SK-N-SH (cell line): Measurements from ENCODE around the gene PCDHGC4.

Source experiments
- CTCF ChIP-seq: fragments of 200-600 bp; sonication (generic); IDR thresholded peaks from 2 replicates; pipeline ENCODE4 v1.6.1; 2017; ENCODE audit warnings: antibody characterized with exemption, mild to moderate bottlenecking, moderate library complexity
- EP300 ChIP-seq, 2 experiments: IDR thresholded peaks; 2 replicates each; pipeline versions ENCODE4 v1.4.0 to v1.6.1; 2012; ENCODE audit warnings: borderline replicate concordance in 1 of 2, low read depth in 1 of 2, low read length in 1 of 2
- EZH2phosphoT487 ChIP-seq: fragments of 200-600 bp; sonication (generic); IDR thresholded peaks from 2 replicates; pipeline ENCODE4 v1.6.1; 2017; ENCODE audit warnings: low read depth, mixed run types, mild to moderate bottlenecking, antibody characterized with exemption, moderate library complexity, borderline replicate concordance
- FOSL2 ChIP-seq: IDR thresholded peaks from 2 replicates; pipeline ENCODE4 v1.4.0; 2012; ENCODE audit warnings: low read depth, mild to moderate bottlenecking, moderate library complexity, borderline replicate concordance
- GABPA ChIP-seq: IDR thresholded peaks from 2 replicates; pipeline ENCODE4 v1.4.0; 2012; ENCODE audit warnings: low read depth, mild to moderate bottlenecking
- GATA2 ChIP-seq: sonication (generic); formaldehyde crosslinking; IDR thresholded peaks from 2 replicates; pipeline ENCODE4 v1.5.0; 2020; ENCODE audit warnings: mild to moderate bottlenecking, missing genetic modification reagents
- MXI1 ChIP-seq: IDR thresholded peaks from 2 replicates; pipeline ENCODE4 v1.6.1; 2012; ENCODE audit warnings: mild to moderate bottlenecking, low read depth, low read length, improper control_type of control experiment
- POLR2AphosphoS5 ChIP-seq: IDR thresholded peaks from 2 replicates; pipeline ENCODE4 v1.6.1; 2012; ENCODE audit warnings: low read depth, low read length
- RAD21 ChIP-seq: IDR thresholded peaks from 2 replicates; pipeline ENCODE4 v1.6.1; 2012; ENCODE audit warnings: mild to moderate bottlenecking, low read length
- TAF1 ChIP-seq: IDR thresholded peaks from 2 replicates; pipeline ENCODE4 v1.6.1; 2012; ENCODE audit warnings: low read depth, mild to moderate bottlenecking, low read length, moderate library complexity, borderline replicate concordance
- USF2 ChIP-seq: fragments of 150-350 bp; IDR thresholded peaks from 2 replicates; pipeline ENCODE4 v1.6.1; 2017; ENCODE audit warnings: antibody characterized with exemption, low read length, low read depth, borderline replicate concordance
- TF ChIP-seq, protein P1 (sequence below): IDR thresholded peaks from 2 replicates; pipeline ENCODE4 v1.4.0; 2012; ENCODE audit warnings: low read depth, borderline replicate concordance
- TF ChIP-seq, protein P2 (sequence below): IDR thresholded peaks from 2 replicates; pipeline ENCODE4; 2012

DNA sequence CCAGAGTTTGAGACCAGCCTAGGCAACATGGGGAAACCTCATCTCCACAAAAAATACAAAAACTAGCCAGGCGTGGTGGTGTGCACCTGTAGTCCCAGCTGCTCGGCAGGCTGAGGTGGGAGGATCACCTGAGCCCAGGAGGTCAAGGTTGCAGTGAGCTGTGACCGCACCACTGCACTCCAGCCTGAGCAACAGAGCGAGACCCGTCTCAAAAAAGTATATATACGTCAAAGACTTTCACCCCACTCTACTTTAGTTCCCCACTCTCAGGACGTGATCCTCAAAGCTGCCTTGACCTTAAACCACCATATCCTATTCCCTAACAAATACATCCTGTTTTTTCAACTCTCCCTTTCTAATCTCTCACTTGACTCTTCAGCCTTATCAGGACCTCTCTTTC is 45.0 kb downstream of the PCDHGC4 start:
- TF ChIP-seq CTCF (no peak), EZH2phosphoT487 (no peak), GABPA (no peak), EP300 (IDR thresholded peaks at IDR 0.05; ENCODE audit: borderline replicate concordance in 1 of 2, low read depth in 1 of 2, low read length in 1 of 2) (no peak), POLR2AphosphoS5 (no peak), TAF1 (no peak), GATA2 (CRISPR knock-in tag) (no peak), RAD21 (no peak), FOSL2 (no peak), MXI1 (no peak), USF2 (no peak)
- TF ChIP-seq, protein P1, sequence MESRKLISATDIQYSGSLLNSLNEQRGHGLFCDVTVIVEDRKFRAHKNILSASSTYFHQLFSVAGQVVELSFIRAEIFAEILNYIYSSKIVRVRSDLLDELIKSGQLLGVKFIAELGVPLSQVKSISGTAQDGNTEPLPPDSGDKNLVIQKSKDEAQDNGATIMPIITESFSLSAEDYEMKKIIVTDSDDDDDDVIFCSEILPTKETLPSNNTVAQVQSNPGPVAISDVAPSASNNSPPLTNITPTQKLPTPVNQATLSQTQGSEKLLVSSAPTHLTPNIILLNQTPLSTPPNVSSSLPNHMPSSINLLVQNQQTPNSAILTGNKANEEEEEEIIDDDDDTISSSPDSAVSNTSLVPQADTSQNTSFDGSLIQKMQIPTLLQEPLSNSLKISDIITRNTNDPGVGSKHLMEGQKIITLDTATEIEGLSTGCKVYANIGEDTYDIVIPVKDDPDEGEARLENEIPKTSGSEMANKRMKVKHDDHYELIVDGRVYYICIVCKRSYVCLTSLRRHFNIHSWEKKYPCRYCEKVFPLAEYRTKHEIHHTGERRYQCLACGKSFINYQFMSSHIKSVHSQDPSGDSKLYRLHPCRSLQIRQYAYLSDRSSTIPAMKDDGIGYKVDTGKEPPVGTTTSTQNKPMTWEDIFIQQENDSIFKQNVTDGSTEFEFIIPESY, result no peak
- TF ChIP-seq, protein P2, sequence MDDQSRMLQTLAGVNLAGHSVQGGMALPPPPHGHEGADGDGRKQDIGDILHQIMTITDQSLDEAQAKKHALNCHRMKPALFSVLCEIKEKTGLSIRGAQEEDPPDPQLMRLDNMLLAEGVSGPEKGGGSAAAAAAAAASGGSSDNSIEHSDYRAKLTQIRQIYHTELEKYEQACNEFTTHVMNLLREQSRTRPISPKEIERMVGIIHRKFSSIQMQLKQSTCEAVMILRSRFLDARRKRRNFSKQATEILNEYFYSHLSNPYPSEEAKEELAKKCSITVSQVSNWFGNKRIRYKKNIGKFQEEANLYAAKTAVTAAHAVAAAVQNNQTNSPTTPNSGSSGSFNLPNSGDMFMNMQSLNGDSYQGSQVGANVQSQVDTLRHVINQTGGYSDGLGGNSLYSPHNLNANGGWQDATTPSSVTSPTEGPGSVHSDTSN, result no peak
